GM10248 (cell line): Measurements from ENCODE around the gene ATP11B.

Experiments used
- CTCF ChIA-PET: fragments of 300-600 bp; sonication (Branson Sonifier 250); formaldehyde crosslinking; extraction: SDS; loops from one replicate; lab custom pipeline; 2021; ENCODE audit warnings: antibody characterized with exemption; lab: Yijun Ruan, JAX
- POLR2A ChIA-PET: fragments of 350-650 bp; sonication (Branson Sonifier 250); formaldehyde crosslinking; extraction: SDS; loops from one replicate; lab custom pipeline; 2020; ENCODE audit warnings: antibody characterized with exemption; lab: Yijun Ruan, JAX
- DNase-seq: peaks from one replicate; pipeline ENCODE4 v3.0.0; 2012; ENCODE audit errors: extremely low spot score
- TF ChIP-seq, protein P1 (sequence below): IDR thresholded peaks from 2 replicates; pipeline ENCODE4 v1.5.1; 2012; ENCODE audit warnings: mild to moderate bottlenecking, low read depth; ENCODE audit errors: extremely low read depth, missing control alignments, control extremely low read depth

ATP11B gene

DNA sequence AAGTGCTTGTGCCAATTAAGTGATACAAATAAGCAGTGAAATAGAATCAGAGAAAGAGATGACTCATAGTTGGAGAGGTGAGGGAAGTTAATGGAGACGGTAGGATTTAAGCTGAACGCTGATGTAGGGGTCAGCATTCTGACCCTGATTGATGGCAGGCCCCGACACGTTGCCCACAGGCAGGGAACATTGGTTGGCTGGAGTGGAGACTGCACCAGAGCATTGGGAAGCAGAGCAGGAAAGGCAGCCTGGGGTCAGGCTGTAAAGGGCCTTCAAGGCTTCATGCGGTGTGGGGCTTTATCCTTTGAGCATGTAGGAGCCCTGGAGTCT is 118.4 kb downstream of the ATP11B start:
- ChIA-PET POLR2A (no interaction called here), CTCF (interaction anchor here (1.5 to 2.7 kb wide), 3 partner anchors 7 to 197 kb away, joined by 5 to 23 read pairs (median 9); no protein-coding TSS in a partner anchor)

DNA sequence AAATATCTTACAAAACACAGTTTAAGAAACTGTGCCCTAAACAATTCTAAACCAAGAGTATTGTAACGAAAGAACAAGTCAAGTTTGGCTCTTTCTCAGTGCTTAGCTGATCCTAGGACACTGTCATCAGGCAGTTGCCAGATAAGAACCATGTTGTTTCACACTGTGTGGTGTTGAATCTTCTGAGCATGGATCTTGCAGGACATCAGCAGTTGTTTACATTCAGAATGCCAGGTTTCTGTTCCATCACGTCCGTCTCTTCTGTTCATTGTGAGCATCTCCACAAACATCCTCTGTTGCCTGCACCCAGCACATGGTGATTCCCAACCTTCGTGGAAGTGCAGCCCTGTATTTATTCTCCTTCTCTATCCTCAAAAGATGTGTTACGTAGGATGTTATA is 119.2 kb downstream of the ATP11B start:
- ChIA-PET CTCF (interaction anchor here (0.9 to 5.8 kb wide), 2 partner anchors 9 to 13 kb away, joined by 3 to 34 read pairs; no protein-coding TSS in a partner anchor), POLR2A (no interaction called here)

More for the DNA sequence above, 118.4 kb downstream of the ATP11B start:
- TF ChIP-seq, protein P1, sequence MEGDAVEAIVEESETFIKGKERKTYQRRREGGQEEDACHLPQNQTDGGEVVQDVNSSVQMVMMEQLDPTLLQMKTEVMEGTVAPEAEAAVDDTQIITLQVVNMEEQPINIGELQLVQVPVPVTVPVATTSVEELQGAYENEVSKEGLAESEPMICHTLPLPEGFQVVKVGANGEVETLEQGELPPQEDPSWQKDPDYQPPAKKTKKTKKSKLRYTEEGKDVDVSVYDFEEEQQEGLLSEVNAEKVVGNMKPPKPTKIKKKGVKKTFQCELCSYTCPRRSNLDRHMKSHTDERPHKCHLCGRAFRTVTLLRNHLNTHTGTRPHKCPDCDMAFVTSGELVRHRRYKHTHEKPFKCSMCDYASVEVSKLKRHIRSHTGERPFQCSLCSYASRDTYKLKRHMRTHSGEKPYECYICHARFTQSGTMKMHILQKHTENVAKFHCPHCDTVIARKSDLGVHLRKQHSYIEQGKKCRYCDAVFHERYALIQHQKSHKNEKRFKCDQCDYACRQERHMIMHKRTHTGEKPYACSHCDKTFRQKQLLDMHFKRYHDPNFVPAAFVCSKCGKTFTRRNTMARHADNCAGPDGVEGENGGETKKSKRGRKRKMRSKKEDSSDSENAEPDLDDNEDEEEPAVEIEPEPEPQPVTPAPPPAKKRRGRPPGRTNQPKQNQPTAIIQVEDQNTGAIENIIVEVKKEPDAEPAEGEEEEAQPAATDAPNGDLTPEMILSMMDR: no peak
- no peak for DNase-seq

DNA sequence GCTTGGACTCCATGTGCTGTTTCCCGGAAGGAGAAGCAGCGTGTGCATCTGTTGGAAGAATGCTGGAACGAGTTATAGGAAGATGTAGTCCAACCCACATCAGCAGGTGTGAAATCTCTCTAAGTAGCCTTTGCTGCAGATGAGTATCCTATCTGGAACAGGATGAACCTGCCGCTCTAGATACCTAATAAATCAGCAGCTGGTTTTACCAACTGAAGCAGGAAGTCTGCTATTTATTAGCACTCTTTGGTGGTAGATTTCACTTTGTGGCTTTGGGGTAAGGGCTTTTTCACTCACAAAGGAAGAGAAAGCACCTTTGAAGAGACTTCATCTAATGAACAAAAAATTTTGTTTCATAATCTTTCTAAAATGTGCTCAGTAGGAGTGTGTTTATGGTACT is 120.6 kb downstream of the ATP11B start:
- POLR2A ChIA-PET: no interaction called here

More for the DNA sequence above, 119.2 kb downstream of the ATP11B start:
- TF ChIP-seq, protein P1: no peak
- no peak for DNase-seq

DNA sequence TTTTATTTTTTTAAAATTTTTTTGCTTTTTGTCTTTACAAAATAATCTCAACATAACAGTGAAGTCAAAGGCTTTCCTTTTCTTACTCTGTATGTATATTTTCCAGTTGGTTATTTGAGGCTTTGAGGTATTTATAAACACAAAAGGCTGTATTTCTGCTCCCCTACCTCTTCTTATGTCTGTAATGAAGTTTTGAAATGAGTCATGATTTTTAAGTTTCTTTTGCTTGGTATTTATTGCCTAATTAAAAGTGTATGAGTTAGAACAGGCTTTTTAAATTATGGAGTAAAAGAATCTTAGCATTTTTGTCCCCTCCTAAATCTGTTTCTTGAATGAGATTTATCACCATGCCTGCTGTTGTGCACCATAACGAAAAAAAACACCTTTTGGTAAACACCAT is 121.0 kb downstream of the ATP11B start:
- POLR2A ChIA-PET: no interaction called here
- CTCF ChIA-PET: interaction anchor here (0.9 to 5.8 kb wide), 2 partner anchors 10 to 270 kb away, joined by 3 to 34 read pairs; no protein-coding TSS in a partner anchor
- TF ChIP-seq, protein P1: no peak
- DNase-seq: no peak

More for the DNA sequence above, 120.6 kb downstream of the ATP11B start:
- TF ChIP-seq, protein P1: no peak
- CTCF ChIA-PET: interaction anchor here (0.9 to 5.8 kb wide), 3 partner anchors 10 to 65 kb away, joined by 3 to 34 read pairs (median 3); no protein-coding TSS in a partner anchor
- peak; percentile 29 for DNase-seq

DNA sequence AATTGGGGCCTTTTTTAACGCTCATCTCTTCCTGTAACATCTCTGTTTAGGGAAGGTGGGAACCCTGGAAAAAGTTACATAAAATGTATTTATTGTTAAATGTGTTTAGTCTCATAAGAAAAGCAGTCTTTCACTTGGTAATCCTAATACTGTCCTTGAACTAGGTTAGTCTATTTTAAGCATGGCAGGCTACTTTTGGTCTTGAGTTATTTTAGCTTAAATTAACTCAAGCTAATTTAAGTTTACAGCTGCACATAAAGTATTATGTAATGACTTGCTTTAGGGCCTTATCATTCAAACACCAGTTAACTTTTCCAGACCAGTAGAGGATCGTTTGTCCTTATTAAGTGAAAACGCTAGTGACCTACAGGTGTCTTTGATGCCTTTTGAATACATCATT is 123.8 kb downstream of the ATP11B start:
- TF ChIP-seq, protein P1: no peak
- no peak for DNase-seq
- POLR2A ChIA-PET: no interaction called here
- CTCF ChIA-PET: interaction anchor here (0.9 to 5.8 kb wide), 8 partner anchors 7 to 169 kb away, joined by 3 to 34 read pairs (median 4); no protein-coding TSS in a partner anchor

DNA sequence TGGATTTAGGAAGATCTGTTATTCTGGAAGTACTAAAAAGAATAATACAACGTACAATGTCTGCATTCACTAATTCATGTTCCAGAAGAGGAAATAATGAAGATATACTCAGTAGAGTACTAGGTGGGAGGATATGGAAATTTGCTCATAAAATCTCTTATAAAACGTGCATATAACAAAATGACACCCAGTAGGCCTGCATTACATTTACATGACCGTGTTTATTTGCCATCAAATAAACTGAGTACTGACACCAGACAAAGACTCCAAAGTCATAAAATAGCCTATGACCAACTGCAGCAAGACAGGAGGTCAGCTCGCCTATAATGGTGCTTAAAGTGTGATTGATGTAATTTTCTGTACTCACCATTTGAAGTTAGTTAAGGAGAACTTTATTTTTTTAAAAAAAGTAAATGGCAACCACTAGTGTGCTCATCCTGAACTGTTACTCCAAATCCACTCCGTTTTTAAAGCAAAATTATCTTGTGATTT is 126.6 kb downstream of the ATP11B start:
- POLR2A ChIA-PET: no interaction called here

More for the DNA sequence above, 126.6 kb downstream of the ATP11B start:
- TF ChIP-seq, protein P1: no peak
- no peak for DNase-seq
- CTCF ChIA-PET: interaction anchor here (1.0 to 3.9 kb wide), 5 partner anchors 10 to 124 kb away, joined by 3 to 23 read pairs (median 4); no protein-coding TSS in a partner anchor
